Mucosa of stomach (tissue), 1 donor: Measurements from ENCODE around the gene KIRREL3.

Experiments used
- H3K27me3 ChIP-seq: one replicate; pipeline ENCODE4 v1.7.0; 2013; ENCODE audit warnings: mild to moderate bottlenecking, low read length; ENCODE audit not compliant: control insufficient read depth, insufficient read depth
- H3K36me3 ChIP-seq: one replicate; pipeline ENCODE4 v1.7.0; 2013; ENCODE audit warnings: low read length; ENCODE audit not compliant: control insufficient read depth, insufficient read depth
- H3K4me1 ChIP-seq: one replicate; pipeline ENCODE4 v1.7.0; 2013; ENCODE audit warnings: mild to moderate bottlenecking, low read length; ENCODE audit not compliant: control insufficient read depth, insufficient read depth
- H3K4me3 ChIP-seq: one replicate; pipeline ENCODE4 v1.7.0; 2013; ENCODE audit warnings: low read length
- H3K9ac ChIP-seq: one replicate; pipeline ENCODE4 v1.7.0; 2013; ENCODE audit warnings: mild to moderate bottlenecking, low read length, moderate library complexity
- H3K9me3 ChIP-seq: one replicate; pipeline ENCODE4 v1.7.0; 2013; ENCODE audit warnings: mild to moderate bottlenecking, low read length, moderate library complexity; ENCODE audit not compliant: control insufficient read depth
- donor health status: Pancreatic carcinoma.

Gene KIRREL3

GRCh38 chr11:126830216-126830806 lies 170.3 kb downstream of the KIRREL3 start:
- no peaks in the 10 kb centered on the region for H3K9me3 ChIP-seq
- no peaks in the 10 kb centered on the region for H3K27me3 ChIP-seq
- no peaks in the 10 kb centered on the region for H3K36me3 ChIP-seq
- H3K4me3 ChIP-seq, result no peak overlapping the region
- H3K4me1 ChIP-seq, result peaks cover 39% of the 10 kb centered on the region
- H3K9ac ChIP-seq, result no peak overlapping the region

GRCh38 chr11:126829716-126830115 lies 170.9 kb downstream of the KIRREL3 start:
- H3K27me3 ChIP-seq, result no peaks in the 10 kb centered on the region

DNA sequence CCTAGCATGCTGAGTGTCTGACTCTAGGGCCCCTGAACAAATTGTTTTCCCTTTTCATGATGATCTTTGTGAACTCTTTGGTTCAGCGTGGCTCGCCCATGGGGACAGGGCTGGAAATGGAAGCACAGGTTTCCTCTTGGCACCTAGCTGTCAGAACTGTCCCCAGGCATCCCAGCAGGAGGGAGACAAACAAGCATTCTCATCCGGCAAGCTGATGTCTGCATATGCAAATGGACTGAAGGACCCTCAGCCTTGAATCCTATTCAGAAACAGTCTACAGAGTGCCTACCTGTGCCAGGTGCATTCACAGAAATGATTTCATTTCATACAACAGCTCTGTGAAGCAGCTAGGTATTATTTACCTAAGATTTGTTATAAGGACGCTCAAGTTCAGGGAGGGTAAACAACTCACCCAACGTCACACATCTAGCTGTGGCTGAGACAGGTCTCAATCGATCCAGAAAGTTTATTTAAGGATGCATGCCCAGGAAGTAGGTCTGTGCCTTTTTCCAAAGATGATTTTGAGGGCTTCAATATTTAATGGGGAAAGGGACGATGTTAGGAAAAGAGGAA lies 176.4 kb downstream of the KIRREL3 start:
- Histone ChIP-seq H3K4me1 (peaks cover 8% of the 10 kb centered on the region), H3K9ac (no peak overlapping the region), H3K4me3 (no peak overlapping the region), H3K9me3 (no peaks in the 10 kb centered on the region), H3K27me3 (no peaks in the 10 kb centered on the region), H3K36me3 (no peaks in the 10 kb centered on the region)

More at GRCh38 chr11:126829716-126830115, 170.9 kb downstream of the KIRREL3 start:
- Histone ChIP-seq H3K9me3 (no peaks in the 10 kb centered on the region), H3K9ac (no peak overlapping the region), H3K36me3 (no peaks in the 10 kb centered on the region), H3K4me1 (peaks cover 37% of the 10 kb centered on the region), H3K4me3 (no peak overlapping the region)

- no peak overlapping the region for H3K4me3 ChIP-seq
- no peak overlapping the region for H3K9ac ChIP-seq
- H3K36me3 ChIP-seq, result no peaks in the 10 kb centered on the region
- H3K27me3 ChIP-seq, result no peaks in the 10 kb centered on the region
- H3K4me1 ChIP-seq, result peaks cover 8% of the 10 kb centered on the region
- no peaks in the 10 kb centered on the region for H3K9me3 ChIP-seq
These were observed 177.3 kb downstream of the KIRREL3 start for GRCh38 chr11:126823274-126823673.

GRCh38 chr11:126821827-126822226 lies 178.7 kb downstream of the KIRREL3 start:
- Histone ChIP-seq H3K36me3 (no peaks in the 10 kb centered on the region), H3K9ac (no peak overlapping the region), H3K9me3 (no peaks in the 10 kb centered on the region), H3K27me3 (no peaks in the 10 kb centered on the region), H3K4me1 (peaks cover 21% of the 10 kb centered on the region), H3K4me3 (no peak overlapping the region)

GRCh38 chr11:126819194-126819593 lies 181.4 kb downstream of the KIRREL3 start:
- Histone ChIP-seq H3K4me1 (peaks cover 22% of the 10 kb centered on the region), H3K9me3 (no peaks in the 10 kb centered on the region), H3K27me3 (no peaks in the 10 kb centered on the region), H3K4me3 (no peak overlapping the region), H3K9ac (no peak overlapping the region), H3K36me3 (no peaks in the 10 kb centered on the region)

GRCh38 chr11:126817523-126818450 lies 182.8 kb downstream of the KIRREL3 start:
- no peaks in the 10 kb centered on the region for H3K36me3 ChIP-seq
- H3K9ac ChIP-seq, result no peak overlapping the region
- H3K9me3 ChIP-seq, result no peaks in the 10 kb centered on the region
- H3K4me3 ChIP-seq, result no peak overlapping the region
- H3K27me3 ChIP-seq, result no peaks in the 10 kb centered on the region
- peaks cover 19% of the 10 kb centered on the region for H3K4me1 ChIP-seq

- H3K4me3 ChIP-seq, result no peak overlapping the region
- no peaks in the 10 kb centered on the region for H3K36me3 ChIP-seq
- no peaks in the 10 kb centered on the region for H3K27me3 ChIP-seq
These were observed 183.5 kb downstream of the KIRREL3 start for GRCh38 chr11:126817096-126817495.

GRCh38 chr11:126816645-126817044 lies 183.9 kb downstream of the KIRREL3 start:
- H3K9me3 ChIP-seq, result no peaks in the 10 kb centered on the region
- H3K4me3 ChIP-seq, result no peak overlapping the region
- no peaks in the 10 kb centered on the region for H3K27me3 ChIP-seq
- peaks cover 19% of the 10 kb centered on the region for H3K4me1 ChIP-seq
- H3K9ac ChIP-seq, result no peak overlapping the region
- H3K36me3 ChIP-seq, result no peaks in the 10 kb centered on the region

More at GRCh38 chr11:126817096-126817495, 183.5 kb downstream of the KIRREL3 start:
- no peaks in the 10 kb centered on the region for H3K9me3 ChIP-seq
- H3K9ac ChIP-seq, result no peak overlapping the region
- H3K4me1 ChIP-seq, result peaks cover 19% of the 10 kb centered on the region

DNA sequence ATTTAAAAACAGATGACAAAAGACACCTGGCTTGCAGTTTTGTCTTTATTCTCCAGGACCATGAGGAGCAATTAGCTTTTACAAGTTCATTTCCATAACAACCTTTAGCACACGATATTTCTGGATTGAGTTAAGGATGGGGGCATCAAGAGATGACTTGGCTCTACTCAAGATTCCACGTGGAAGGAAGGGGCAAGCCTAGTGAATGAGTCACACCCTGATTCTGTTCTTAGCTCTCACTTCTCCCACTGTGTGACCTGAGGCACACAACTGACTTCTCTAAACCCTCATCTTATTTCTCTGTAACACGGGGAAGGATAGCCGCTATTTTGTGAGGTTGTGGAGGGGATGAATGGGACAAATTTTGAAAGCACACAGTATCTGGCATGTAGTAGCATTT lies 185.5 kb downstream of the KIRREL3 start:
- Histone ChIP-seq H3K9ac (no peak overlapping the region), H3K27me3 (no peaks in the 10 kb centered on the region)

DNA sequence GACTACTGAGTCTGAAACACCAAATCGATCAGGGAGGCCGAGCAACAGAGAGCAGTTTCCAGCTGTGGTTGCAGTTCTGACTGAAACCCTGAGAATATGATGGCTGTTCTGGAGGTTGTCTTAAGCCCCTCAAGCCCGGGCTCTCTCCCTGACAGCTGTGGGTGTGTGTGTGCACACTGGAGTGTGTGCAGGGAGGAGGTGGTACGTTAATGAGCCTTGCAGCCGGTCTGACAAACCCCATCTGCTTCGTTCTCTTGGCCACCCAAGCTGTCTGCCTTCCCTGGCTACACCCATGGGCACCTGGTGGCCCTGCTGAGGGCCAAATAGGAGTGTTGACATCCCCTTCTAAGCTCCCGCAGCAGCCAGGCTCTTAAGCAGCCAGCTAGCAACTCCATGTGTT lies 189.8 kb downstream of the KIRREL3 start:
- no peaks in the 10 kb centered on the region for H3K9me3 ChIP-seq
- H3K9ac ChIP-seq, result no peak overlapping the region
- no peaks in the 10 kb centered on the region for H3K27me3 ChIP-seq
- H3K4me1 ChIP-seq, result no peaks in the 10 kb centered on the region
- no peaks in the 10 kb centered on the region for H3K36me3 ChIP-seq
- no peak overlapping the region for H3K4me3 ChIP-seq

More for the DNA sequence above, 185.5 kb downstream of the KIRREL3 start:
- no peak overlapping the region for H3K4me3 ChIP-seq
- H3K9me3 ChIP-seq, result no peaks in the 10 kb centered on the region
- H3K36me3 ChIP-seq, result no peaks in the 10 kb centered on the region
- peaks cover 19% of the 10 kb centered on the region for H3K4me1 ChIP-seq
